Left renal cortex interstitium (tissue), 4 donors: ENCODE data around the gene DHCR24. TPM values are rescaled to one million over a fixed set of nuclear protein-coding genes. Genes with fewer than 3 reads are reported as not detected.

Experiments
- DNase-seq, 4 donors: peaks; one replicate each; pipeline ENCODE4 v3.0.0-alpha.2; 2013; ENCODE audit warnings: low read depth in 4 of 4, low spot score in 2 of 4, missing footprints in 1 of 4
- polyA plus RNA-seq, 4 donors: library from polyadenylated mRNA; unstranded; fragments of 120-200 nt; gene quantifications; one replicate each; pipeline ENCODE4 v1.2.1, GENCODE V29; 2013; ENCODE audit not compliant: insufficient read length in 4 of 4

The DHCR24 gene
- polyA plus RNA-seq, 4 donors = 63.4 to 89.1 (median 78.0) TPM

DNA sequence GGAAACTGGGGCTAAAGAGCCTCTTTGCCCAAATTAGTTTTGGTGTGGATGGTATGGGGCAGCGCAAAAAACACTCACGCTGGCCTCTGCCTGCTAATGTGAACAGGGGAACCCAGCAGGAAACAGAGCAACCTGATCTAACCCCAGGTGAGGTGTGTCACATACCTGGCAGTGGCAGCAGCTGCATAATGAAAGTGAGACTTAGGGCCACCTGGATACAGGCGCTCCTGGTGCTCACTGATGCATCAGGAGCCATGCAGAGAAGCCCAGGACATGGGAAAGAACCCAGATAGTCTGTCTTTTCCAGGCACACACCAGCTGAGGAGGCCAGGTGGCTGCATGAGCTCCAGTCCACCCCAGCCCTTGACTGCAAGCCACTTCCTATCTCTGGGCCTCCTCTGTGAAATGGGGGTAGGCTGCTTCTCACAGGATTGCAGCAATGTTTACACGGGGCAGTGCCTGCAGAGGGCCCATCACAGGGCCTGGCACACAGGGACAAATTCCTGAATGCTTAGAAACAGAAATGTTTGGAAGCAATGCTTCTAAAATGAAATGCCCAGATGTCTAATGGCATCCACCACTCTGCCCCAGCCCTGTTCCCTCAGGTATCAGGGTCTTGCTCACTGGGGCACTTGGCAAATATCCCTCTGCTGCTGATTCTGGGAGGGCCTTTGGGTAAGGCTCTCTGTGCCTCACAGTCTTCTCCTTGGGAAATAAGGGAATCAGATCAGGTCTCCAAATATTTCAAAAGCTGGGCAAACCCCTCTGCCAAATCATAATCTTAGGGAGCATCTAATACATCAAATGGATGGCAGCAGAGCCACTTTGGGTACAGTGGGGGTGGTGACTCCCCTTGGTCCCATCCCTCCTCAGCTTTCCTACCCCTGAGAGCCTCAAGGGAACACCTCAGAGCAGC lies 19.9 kb downstream of the DHCR24 start:
- DNase-seq = no peak

DNA sequence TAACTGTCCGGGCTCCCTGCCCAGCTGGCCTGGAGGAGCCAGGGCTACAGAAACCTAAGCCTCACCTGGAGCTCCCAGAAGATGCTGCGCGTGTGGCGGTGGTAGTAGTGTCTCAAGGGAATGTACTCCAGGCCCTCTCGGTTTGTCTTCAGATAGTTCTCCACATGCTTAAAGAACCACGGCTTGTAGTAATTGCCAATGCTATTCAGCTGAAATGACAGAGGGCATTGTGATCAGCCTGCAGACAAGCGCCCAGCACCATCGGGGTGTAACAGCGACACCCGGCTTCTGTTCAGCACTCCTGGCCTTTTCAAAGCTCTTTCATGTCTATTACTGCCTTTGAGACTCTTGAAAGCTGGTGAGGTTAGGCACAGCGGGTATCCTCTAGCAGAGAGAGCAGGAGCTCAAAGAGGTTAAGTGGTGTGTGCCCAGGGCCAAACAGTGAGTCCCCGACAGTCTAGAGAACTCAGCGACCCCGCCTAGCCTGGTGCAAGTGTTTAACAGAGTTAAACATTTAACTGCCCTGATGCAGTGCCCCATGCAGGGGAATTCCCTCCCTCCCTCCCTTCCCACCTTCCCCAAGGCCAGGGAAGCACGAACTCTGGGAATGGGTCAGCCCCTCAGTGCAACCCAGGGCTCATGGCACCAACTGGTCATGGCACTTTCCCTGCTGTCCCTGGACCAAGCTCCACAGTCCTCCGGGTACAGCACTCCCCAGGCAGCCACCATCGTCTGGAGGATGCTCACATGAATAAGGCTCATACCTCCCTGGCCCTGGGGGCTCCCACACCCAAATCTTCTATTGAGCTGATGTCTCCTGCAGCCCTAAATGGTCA lies 21.5 kb downstream of the DHCR24 start:
- DNase-seq = no peak

DNA sequence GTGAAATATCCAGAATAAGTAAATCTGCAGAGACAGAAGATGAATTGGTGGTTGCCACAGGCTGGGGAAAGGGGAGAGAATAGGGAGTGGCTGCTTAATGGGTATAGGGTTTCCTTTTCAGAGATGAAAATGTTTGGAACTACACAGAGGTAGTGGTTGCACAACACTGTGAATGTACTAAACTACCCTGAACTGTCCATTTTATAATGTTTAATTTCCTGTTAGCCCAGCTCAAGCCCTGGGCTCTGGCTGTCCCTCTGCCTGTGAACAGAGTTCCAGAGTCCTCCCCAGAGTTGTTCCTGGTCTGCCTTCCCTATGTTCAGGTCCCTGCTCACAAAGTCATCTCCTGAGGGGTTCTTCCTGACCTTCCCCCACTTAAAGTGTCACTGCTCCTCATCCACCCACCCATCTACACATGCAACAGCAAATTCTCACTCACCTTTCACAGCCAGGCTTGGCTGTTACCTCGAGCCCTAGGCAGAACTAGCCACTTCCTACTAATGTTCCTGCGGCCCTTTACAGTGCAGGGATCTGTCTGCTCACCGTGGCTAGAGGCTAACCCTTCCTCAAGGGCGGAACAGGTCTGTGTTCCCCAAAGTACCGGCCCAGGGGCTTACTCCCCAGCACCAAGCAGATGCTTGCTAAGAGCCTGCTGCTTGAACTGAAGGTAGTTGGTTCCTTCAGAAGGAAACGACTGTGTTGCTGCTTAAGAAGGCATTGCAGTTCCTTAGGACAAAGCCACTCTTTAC lies 22.4 kb downstream of the DHCR24 start:
- DNase-seq = no peak

DNA sequence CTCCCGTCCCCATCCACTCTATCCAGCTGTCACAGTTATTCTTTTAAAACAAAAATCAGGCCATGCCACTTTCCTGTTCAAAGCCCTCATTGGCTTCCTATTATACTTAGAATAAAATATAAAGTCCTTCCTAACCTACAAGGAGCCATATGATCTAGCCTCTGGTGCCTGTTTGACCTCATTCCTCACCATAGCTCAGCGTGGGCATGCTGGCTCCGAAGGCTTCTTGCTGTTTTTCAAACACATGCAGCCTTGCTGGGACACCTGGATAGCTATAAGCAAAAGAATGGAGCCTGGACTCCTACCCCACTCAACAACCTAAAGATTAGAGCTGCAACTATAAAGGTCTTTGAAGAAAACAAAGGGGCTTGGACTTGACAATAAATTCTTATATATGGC lies 23.7 kb downstream of the DHCR24 start:
- no peak for DNase-seq

DNA sequence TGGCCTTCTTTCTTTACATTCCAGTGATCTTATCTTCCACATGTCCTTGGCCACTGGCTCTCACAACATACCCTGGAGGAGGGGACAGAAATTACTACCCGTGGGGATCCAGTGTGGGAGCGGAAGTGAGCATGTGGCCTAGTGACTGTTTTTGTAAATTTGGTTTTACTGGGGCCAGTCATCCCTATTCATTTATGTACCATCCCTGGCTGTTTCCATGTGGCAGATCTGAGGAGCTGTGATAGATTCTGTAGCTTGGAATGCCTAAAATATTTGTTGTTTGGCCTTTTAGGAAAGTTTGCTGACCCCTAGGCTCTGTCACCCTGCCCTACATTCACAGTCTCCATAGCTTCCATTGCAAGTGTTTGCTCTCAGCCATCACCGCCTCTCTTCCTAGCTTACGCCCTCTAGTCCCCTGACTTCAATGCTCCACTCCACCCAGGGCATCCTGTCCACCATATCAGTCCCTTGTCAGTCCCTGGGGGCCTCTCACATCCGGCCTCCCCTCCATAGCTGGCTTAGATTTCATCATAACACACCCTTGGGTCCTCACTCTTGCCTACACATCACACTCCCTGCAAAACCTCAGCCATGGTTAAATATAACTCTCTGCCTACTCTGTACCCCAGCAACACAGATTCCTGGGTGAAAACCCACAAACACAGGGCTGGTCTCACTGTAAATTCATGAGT lies 25.8 kb downstream of the DHCR24 start:
- DNase-seq = no peak

DNA sequence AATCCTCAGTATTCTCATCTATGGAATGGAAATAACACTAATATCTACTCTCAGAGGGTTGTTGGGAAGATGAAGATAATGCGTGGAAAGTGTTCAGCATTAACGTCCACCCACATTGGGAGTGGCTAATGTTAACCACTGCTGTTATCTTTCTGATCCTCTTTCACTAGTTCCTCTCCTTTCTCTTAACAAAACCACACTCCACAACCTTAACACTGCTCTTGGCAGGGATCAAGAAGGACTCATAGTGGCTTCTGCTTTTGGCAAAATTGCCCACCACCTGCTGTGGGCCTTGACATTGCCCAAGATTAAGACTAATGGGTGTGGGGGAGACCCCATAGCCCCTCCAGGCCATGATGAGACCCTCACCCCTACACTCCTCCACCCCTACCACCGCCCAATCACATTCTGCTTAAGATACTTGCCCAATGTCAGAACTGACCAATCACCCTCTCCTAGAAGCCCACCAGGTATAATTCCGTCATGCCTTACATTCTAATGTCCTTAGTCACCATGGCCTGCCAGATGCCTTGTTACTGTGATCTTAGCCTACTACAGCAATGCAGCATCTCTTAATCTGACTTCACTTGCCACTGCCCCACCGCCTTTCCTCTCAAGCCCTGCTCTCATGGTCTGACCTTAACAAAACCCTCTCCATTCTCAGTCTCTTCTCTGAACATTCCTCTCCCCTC lies 27.1 kb downstream of the DHCR24 start:
- DNase-seq = no peak

DNA sequence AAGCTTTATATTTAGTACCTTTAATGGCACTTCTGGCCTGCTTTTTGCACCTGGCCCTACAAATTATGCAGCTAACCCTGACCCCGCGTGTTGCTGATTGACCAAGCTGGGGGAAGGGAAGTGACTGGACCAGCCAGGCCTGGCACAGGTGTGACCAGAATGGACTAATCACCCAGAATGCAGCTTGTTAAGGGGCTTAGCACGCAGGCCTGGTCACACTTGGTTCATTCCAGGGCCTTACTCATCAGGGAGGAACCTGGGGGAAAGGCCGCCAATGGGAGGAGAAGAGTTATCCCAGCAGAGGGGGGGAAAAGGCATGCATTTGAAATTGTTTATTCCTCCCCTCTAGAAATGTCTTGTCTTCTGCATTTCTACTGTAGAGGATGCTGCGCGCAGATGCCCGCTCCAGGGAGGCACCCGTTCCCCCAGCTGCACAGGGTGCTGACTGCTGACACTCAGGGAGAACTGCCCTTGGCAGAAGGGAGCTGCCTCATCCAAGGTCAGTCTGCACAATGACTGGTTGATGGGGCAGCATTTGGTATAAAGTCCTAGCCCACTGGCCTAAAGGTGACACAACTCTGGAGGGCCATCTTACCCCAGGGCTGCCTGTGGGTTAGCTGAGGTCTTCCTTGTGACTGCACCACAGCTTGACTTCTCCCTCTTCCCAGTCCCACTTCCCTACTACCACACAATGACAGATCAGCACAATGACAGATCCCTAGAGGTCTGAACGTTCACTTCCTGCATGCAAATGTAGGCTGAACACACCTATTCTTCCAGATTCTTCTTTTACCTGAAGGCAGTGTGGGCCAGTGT lies 29.0 kb downstream of the DHCR24 start:
- peak in 1 of 4 donors; percentile 46 for DNase-seq

DNA sequence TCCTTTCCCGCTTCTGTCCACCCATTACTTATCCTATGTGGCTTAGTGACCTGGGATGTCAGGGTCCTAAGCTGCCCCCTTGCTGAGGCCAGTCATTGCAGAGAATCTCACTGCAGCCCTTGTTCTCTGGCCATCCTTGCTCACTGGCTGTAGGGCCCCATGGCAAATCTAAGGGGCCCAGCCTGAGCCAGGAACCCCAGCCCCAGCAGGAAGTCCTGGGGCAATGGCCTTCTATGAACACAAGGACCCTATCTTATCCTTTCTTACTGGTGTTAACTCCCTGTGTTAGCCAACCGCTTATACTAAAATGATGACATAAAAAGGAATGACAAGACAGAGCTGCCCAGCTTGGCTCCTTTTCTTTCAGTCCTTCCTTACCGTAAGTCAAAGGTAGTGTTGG lies 29.9 kb downstream of the DHCR24 start:
- DNase-seq = no peak

DNA sequence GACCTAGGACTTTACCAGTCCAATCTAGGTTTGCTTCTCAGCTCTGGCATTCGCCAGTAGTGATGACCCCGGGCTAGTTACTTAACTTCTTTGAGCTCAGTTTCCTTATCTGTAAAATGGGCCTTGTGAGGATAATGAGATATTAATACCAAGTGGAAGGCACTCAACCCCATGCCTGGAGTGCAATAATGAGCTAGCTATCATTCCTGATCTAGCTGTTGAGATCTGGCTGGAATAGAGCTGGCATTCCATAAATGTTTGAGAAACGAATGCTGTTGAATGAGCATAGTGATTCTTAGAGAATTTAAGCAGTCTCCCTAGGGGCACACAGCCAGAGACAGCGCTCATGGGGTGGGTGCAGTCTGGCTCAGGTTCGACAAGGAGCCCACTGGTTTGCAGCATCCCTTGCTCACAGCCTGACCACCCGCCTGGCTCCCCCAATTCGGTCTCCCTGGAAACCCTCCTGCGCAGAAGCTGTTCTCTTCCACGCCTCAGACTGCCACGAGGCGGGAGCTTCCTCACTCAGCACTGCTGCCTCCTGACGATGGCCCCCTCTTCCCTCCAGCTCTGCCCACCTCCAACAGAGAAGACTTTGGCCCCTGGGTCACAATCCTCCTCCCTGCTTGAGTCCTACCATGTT lies 32.5 kb downstream of the DHCR24 start:
- DNase-seq = no peak

DNA sequence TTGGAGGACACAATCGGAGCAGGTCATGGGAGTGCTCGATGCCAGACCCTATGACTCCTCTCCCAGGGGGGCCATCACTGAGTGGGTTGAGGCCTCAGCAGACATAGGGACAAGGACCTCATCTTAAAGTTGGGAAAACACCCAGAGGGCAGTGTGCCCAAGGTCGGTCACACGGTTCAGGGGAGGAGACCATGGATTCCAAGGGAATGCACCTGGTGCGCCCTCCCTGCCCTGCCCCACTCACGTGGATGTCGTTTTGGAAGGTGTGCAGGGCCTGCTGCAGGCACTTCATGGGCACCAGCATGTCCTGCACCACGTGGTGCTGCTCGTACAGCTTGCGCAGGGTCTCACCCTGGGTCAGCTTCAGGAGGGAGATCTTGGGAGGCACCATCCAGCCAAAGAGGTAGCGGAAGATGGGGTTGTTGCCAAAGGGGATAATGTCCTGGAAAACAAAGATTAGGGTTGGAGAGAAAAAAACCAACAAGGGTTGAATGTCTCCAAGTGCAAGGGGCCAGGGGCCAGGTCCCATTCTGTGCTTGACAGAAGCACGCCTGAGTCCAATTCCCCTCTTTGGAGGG lies 33.1 kb downstream of the DHCR24 start:
- no peak for DNase-seq

DNA sequence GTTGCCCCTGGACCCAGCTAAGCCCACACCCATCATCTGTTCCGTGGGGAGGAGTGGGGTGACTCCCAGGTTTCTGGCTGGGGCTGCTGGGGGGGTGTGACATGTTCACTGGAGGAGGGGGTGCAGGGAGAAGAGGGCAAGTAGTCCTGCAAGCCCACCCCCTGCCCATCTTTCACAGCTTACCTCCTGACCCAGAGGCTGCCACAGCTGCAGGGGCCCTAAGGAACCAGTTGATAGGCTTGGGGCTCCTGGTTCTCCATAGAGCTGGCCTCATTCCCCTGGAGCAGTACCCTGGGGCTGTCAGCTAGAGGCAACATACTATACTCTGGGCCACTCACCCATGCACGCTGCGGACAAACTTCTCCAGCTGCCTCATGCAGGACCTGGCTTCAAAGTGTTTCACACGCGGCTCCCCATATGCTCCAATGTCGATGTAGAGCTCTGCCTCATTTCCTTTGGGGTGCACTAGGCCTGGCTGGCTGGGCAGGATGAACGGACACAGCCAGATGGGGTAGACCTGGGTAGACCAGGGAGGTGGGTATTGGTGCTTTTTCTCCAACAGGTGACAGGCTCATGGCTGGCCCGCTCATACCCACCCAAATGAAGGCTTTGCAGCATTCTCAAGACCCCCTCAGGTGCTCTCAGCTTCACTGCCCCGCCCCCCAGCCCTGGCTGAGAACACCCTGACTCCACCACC lies 33.8 kb downstream of the DHCR24 start:
- no peak for DNase-seq

DNA sequence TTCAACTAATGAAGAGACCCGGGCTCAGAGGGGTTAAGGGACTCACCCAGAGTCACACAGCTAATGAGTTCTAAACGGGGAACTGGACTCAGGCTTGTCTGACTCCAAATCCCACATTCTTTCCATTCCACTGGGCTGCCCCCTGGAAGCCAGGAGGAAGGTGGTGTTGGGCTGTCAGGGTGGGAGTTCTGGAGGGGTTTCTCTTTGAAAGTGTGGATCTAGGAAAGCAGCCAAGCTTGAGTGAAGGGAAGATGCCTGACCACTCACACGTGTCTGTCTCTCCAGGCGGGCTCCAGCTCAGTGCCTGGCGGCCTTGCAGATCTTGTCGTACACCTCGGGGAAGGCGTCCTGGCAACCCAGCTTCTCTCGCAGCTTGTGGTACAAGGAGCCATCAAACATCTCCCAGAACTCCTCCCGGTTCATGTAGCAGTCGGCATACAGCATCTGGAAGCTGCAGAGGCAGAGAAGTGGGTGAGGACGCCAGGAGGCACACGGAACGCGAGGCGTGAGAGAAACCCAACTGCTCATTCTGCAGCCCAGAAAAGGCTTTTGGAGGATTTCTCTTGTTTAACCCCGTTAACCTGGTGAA lies 35.0 kb downstream of the DHCR24 start:
- DNase-seq = no peak

DNA sequence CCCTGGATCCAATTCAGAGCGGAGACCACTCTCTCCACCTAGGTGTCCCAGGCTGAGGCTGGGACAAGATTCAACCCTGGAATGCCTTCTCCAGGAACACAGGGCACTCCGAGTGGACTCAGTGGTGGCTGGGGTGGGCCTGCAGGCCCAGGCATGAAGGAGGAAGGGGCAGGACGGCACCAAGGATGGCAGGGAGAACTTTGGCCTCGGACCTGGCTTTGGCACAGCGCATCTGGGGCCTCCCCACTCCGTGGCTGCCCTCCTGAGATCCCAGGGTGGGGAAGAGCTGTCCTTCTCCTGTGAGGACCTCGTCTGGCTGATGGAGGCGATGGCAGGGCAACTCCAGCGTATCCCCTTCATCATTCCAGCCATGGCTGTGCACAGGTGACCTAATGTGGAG lies 35.6 kb downstream of the DHCR24 start:
- no peak for DNase-seq

DNA sequence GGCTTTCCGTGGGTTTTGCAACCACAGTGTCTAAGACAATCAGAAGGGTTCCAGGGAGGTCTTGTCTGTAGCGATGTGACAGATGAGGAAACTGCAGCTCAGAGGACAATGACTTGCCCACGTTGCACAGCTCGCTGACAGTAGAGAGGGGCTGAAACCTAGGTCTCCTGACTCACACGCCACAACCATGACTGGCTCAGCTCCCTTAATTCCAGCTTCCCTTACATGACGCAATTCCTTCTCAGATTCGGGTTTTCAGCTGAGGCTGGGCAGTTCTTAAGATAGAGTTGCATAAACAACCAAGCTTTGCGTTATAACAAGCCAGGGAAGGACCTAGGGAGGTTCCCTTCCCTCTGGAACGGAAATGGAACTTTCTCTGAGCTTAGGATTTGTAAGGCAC lies 36.3 kb downstream of the DHCR24 start:
- no peak for DNase-seq

DNA sequence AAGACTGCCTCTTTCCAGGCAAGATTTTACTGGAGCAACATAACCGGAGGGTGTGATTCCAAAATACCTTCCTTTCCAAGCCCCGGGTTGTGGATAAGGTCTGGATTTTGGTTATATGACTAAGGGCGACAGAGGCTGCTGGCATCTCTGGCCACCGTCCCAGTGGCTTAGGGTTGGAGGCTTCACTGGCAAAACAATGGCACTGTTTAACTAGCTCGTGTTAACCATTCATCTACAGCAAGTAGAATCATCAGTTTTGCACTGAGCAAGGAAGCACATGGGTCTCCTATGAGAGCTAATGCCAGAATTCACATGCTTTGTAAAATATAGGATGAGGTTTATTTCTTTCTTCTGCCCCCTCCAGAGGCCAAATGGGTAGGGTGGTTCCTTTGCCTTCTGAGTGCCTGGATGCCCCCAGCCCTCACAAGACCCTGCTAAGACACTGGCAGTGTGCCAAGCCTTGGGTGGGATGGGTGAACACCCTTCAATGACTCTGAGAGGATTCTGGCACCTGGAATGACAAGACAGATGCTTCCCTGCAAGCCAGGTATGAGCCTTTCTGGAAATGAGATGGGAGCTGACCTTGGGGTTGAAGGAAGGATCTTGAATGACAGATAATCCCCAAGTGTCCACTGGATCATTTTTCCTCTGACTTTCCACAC lies 36.8 kb downstream of the DHCR24 start:
- DNase-seq = no peak

DNA sequence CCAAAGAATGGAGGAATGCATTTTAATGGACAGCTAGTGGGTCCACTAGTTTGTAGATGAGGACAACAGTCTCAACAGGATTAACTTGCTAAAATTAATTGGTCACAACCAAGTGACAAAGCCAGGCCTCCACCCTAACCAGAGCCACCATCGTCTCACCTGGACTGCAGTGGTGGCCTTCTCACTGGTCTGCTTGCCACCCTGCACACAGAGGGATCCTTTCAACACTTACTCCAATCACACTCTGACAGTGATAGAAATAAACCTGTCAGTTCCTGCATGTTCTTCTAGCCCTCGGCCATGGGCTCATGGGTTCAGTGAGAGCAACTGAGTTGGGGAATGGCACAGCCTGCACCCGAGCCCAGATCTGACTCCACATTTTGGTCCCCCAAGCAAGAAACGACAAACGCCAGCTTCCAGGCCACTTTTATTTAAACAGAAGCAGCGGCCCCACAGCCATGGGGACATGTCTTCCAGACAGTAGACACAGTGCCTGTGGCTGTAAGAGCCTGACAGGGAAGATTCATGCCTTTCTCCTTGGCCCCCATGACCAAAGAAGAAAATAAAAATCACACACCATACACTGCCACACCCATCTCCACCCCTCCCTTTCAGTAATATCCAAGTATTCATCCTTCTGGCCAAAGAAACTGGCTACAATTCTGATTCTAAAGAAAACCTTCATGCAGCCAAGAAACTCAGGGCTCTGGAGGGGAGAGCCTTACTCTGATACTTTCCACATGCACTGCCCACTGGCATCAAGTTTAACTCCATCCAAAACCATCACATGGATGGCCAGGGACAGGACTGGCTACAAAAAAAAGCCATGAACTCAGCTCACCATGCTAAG lies 37.6 kb downstream of the DHCR24 start:
- DNase-seq = no peak
